Hepatocyte (in vitro differentiated cells): ENCODE data around the gene MSI2. TPM values are rescaled to one million over a fixed set of nuclear protein-coding genes. Genes with fewer than 3 reads are reported as not detected.

Experiments
- DNase-seq: peaks from one replicate; pipeline ENCODE4 v3.0.0-alpha.2; 2016; ENCODE audit warnings: low spot score
- H2AFZ ChIP-seq: fragments of 200-600 bp; sonication (generic); 2 replicates; pipeline ENCODE4 v1.6.0; 2016; ENCODE audit warnings: antibody characterized with exemption, mild to moderate bottlenecking
- H3K27ac ChIP-seq: fragments of 200-600 bp; sonication (generic); 2 replicates; pipeline ENCODE4 v1.5.1; 2016; ENCODE audit warnings: mild to moderate bottlenecking
- H3K27me3 ChIP-seq: fragments of 200-600 bp; sonication (generic); 2 replicates; pipeline ENCODE4 v1.6.1; 2016
- H3K36me3 ChIP-seq: fragments of 200-600 bp; sonication (generic); replicated peaks from 2 replicates; pipeline ENCODE4 v1.5.1; 2016; ENCODE audit warnings: low read depth; ENCODE audit not compliant: insufficient read depth
- H3K4me1 ChIP-seq: fragments of 200-600 bp; sonication (generic); 2 replicates; pipeline ENCODE4 v1.5.1; 2016; ENCODE audit warnings: mild to moderate bottlenecking, moderate library complexity; ENCODE audit not compliant: insufficient read depth
- H3K4me2 ChIP-seq: fragments of 200-600 bp; sonication (generic); 2 replicates; pipeline ENCODE4 v1.6.0; 2016
- H3K4me3 ChIP-seq: fragments of 200-600 bp; sonication (generic); 2 replicates; pipeline ENCODE4 v1.5.1; 2016; ENCODE audit warnings: mild to moderate bottlenecking
- H3K79me2 ChIP-seq: fragments of 200-600 bp; sonication (generic); 2 replicates; pipeline ENCODE4 v1.6.0; 2017; ENCODE audit warnings: mild to moderate bottlenecking
- H3K9me2 ChIP-seq: fragments of 200-600 bp; sonication (generic); replicated peaks from 2 replicates; pipeline ENCODE4 v1.6.0; 2017; ENCODE audit warnings: mild to moderate bottlenecking; ENCODE audit not compliant: insufficient read depth
- H3K9me3 ChIP-seq: fragments of 200-600 bp; sonication (generic); 2 replicates; pipeline ENCODE4 v1.5.1; 2016; ENCODE audit warnings: low read depth, mild to moderate bottlenecking
- H4K20me1 ChIP-seq: fragments of 200-600 bp; sonication (generic); 2 replicates; pipeline ENCODE4 v1.6.0; 2016; ENCODE audit warnings: mild to moderate bottlenecking; ENCODE audit not compliant: insufficient read depth, poor library complexity, severe bottlenecking
- CTCF ChIP-seq: fragments of 200-600 bp; sonication (generic); IDR thresholded peaks from 2 replicates; pipeline ENCODE4 v1.5.1; 2016; ENCODE audit warnings: antibody characterized with exemption, mild to moderate bottlenecking; ENCODE audit not compliant: poor library complexity
- EZH2 ChIP-seq: fragments of 200-600 bp; sonication (generic); IDR thresholded peaks from 2 replicates; pipeline ENCODE4 v1.6.1; 2016; ENCODE audit warnings: antibody characterized with exemption, mild to moderate bottlenecking, borderline replicate concordance
- EZH2phosphoT487 ChIP-seq: fragments of 200-600 bp; sonication (generic); IDR thresholded peaks from one replicate; pipeline ENCODE4 v1.6.1; 2018; ENCODE audit warnings: antibody characterized with exemption, mild to moderate bottlenecking, low read depth, moderate library complexity; ENCODE audit not compliant: unreplicated experiment, severe bottlenecking
- WGBS: methylation state at CpG from one replicate; pipeline ENCODE4 v1.1.6; 2016; ENCODE audit warnings: low lambda C conversion rate; ENCODE audit errors: missing lambda C conversion rate; 5-methylcytosine and 5-hydroxymethylcytosine counted together
- polyA plus RNA-seq: library from polyadenylated mRNA; unstranded; fragments of >200 nt; fragmentation: Nextera tagmentation; extraction: Ambion mirVana; gene quantifications from 2 replicates; pipeline ENCODE4 v1.2.1, GENCODE V29; 2016
- total RNA-seq: library from RNA; depleted of rRNA; stranded (reverse); fragments of >200 nt; gene quantifications from 2 replicates; pipeline ENCODE4 v1.2.3, GENCODE V29; 2014

MSI2 gene
- total and polyA plus RNA-seq, 2 experiments from 2014 or later: 16.1 to 60.6 TPM

GRCh38 chr17:57522042-57523005, 266.0 kb downstream of the MSI2 start:
- Histone ChIP-seq H3K27me3 (no peaks in the 10 kb centered on the region), H3K4me3 (no peak overlapping the region), H3K27ac (peak overlapping the region; percentile 70), H3K79me2 (peaks cover 41% of the 10 kb centered on the region), H3K4me1 (peaks cover 59% of the 10 kb centered on the region), H3K4me2 (no peak overlapping the region), H4K20me1 (no peaks in the 10 kb centered on the region), H3K9me3 (no peaks in the 10 kb centered on the region), H3K36me3 (no peaks in the 10 kb centered on the region), H2AFZ (no peak overlapping the region), H3K9me2 (no peaks in the 10 kb centered on the region)
- WGBS: 74% methylated on average over 10 of the region's 10 CpGs
- TF ChIP-seq EZH2: no peak
- TF ChIP-seq EZH2phosphoT487: no peak
- no peak for TF ChIP-seq CTCF
- DNase-seq: no peak

- H3K4me1 ChIP-seq: peaks cover 52% of the 10 kb centered on the region
- H3K9me2 ChIP-seq: no peaks in the 10 kb centered on the region
- WGBS: 69% methylated on average over 7 of the region's 7 CpGs
- no peak overlapping the region for H2AFZ ChIP-seq
- H3K27ac ChIP-seq: peak overlapping the region; percentile 20
- no peaks in the 10 kb centered on the region for H3K27me3 ChIP-seq
- H3K79me2 ChIP-seq: peaks cover 38% of the 10 kb centered on the region
- no peak for DNase-seq
- H3K4me2 ChIP-seq: no peak overlapping the region
- H3K9me3 ChIP-seq: no peaks in the 10 kb centered on the region
- H3K4me3 ChIP-seq: no peak overlapping the region
- no peaks in the 10 kb centered on the region for H3K36me3 ChIP-seq
- no peaks in the 10 kb centered on the region for H4K20me1 ChIP-seq
- TF ChIP-seq CTCF (no peak), EZH2 (no peak), EZH2phosphoT487 (no peak)
These were observed 267.8 kb downstream of the MSI2 start for GRCh38 chr17:57523926-57524632.

GRCh38 chr17:57524839-57525568, 268.7 kb downstream of the MSI2 start:
- no peaks in the 10 kb centered on the region for H3K36me3 ChIP-seq
- DNase-seq: no peak
- 69% methylated on average over 4 of the region's 4 CpGs for WGBS
- no peaks in the 10 kb centered on the region for H4K20me1 ChIP-seq
- no peaks in the 10 kb centered on the region for H3K27me3 ChIP-seq
- H3K4me3 ChIP-seq: no peak overlapping the region
- no peaks in the 10 kb centered on the region for H3K9me2 ChIP-seq
- H2AFZ ChIP-seq: no peak overlapping the region
- H3K4me1 ChIP-seq: peaks cover 52% of the 10 kb centered on the region
- H3K79me2 ChIP-seq: peaks cover 34% of the 10 kb centered on the region
- H3K4me2 ChIP-seq: no peak overlapping the region
- TF ChIP-seq EZH2phosphoT487: no peak
- TF ChIP-seq CTCF: no peak
- H3K9me3 ChIP-seq: no peaks in the 10 kb centered on the region
- H3K27ac ChIP-seq: peak overlapping the region; percentile 16
